Hepatic stellate cell (primary cell): ENCODE results near the gene PLD2.

Experiments used
- DNase-seq: peaks from one replicate; pipeline ENCODE4 v3.0.0; 2011; ENCODE audit warnings: low spot score

PLD2 gene

GRCh38 chr17:4833941-4834680 lies 27.2 kb downstream of the PLD2 start:
- DNase-seq, result peak; percentile 44

GRCh38 chr17:4834681-4835020 lies 27.7 kb downstream of the PLD2 start:
- no peak for DNase-seq

- no peak for DNase-seq
These were observed 29.3 kb downstream of the PLD2 start for GRCh38 chr17:4836221-4836620.

DNA sequence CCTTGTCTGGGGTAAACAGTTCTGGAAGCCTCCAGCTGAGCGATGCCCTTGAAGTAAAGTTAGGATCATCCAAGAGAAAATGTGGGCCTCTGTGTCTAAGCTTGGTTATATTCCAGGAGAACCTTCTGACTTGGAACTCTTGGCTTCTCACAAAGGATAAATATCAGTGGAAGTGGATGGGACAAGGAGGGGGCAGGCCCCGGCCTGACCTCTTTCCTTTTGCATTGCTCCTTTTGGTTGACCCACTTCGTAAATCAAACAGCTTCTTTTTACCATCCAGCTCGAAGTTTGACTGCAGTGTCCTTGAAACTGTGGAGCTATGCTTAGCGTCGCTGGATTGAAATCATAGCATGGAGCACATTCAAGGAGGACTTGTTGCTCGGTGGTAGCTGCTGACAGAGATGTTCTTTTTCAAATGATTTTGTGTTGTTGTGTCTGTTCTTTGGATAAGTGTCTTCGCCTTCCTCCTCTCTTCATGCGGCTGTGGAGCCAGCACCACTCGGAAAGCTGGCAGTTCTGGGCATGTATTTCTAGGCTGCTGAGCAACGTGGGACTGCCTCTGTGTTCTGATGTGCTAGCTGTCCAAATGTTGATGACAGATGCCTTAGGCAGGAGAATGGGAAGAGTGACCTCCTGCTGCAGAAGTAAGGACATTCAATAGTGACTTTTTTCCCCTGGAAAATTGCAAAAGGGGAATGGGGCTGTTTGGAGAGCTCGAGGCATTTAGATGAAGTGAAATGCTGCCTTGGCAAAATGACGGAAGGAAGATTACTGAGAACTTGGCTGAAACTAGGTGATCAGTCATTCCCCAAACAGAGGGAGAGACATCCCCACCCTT lies 30.7 kb downstream of the PLD2 start:
- DNase-seq, result no peak

- DNase-seq, result no peak
These were observed 31.4 kb downstream of the PLD2 start for GRCh38 chr17:4838309-4838785.

DNA sequence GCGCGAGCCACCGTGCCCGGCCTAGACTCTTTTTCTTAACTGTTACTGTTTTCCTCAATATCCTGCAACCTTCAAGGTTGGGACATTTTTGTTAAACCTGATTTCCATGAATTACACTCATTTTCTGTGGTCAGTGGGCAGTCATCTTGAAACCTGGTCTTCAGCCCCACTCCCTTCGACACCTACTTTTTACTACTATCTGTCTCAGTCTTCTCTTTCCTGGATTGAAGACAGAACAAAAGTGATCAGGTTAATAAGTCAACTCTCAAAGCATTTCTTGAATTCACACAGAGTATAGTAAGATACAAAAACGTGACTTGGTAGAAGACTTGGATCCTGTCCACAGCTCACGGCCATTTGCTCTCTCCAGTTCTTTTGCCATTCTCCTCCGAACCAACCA lies 32.3 kb downstream of the PLD2 start:
- DNase-seq, result no peak

DNA sequence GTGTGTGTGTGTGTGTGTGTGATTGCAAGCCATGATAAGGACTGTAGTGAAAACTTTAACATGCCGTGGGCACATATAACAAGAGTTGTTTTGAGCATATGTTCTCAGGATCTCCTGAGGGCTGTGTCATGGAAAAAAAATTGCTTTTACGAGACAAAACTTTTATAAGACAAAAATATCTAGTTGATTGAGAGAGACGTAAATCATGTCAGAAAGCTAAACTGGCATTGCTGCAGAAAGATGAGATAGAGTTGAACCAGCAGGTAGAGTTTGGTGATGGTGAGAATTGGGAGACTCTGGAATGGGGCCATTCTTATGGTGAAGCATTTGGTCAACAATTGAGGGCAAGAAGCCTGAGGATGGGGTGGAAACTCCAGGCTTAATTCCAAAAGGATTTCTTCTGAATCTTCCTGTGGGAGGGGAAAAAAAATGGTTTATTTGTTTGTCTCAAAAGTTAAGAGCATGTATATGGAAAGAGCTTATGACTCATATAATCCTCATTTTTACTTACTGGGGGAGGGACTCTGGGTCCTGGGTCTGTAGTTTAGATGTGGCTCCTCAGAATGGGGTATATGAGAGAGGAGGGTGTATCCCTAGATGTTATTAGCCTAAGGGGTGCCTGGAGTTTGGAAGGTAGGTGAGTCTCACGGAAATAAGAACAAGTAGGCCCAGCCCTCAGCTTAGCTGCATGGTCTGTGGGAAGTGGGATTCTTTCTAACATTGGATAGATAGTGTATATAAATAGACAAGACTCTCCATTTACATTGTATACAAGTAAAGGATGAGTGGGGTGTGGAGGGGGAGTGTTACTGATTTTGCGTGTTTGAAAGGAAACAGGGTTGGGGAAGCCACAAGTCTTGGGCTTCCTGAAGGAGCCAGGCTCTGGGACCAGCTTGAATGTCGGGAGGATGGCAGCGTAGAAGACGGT lies 33.3 kb downstream of the PLD2 start:
- DNase-seq, result no peak

DNA sequence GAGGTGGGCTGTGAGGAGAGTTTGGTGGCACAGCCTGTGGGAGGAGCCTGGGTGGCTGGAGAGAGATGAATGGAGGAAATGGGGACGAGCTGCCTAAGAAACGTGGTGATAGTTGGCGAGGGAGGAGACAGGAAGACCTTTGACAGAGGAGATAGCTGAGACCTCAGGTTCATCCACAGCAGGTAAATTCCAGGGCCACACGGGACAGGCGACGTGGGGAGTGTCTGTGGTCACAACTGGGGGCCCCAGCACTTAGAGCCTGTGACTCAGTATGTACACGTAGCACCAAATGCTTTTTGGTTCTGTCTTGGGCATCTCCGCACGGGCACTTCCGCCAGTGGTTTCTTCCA lies 33.9 kb downstream of the PLD2 start:
- no peak for DNase-seq

- no peak for DNase-seq
These were observed 35.4 kb downstream of the PLD2 start for GRCh38 chr17:4842376-4842775.

DNA sequence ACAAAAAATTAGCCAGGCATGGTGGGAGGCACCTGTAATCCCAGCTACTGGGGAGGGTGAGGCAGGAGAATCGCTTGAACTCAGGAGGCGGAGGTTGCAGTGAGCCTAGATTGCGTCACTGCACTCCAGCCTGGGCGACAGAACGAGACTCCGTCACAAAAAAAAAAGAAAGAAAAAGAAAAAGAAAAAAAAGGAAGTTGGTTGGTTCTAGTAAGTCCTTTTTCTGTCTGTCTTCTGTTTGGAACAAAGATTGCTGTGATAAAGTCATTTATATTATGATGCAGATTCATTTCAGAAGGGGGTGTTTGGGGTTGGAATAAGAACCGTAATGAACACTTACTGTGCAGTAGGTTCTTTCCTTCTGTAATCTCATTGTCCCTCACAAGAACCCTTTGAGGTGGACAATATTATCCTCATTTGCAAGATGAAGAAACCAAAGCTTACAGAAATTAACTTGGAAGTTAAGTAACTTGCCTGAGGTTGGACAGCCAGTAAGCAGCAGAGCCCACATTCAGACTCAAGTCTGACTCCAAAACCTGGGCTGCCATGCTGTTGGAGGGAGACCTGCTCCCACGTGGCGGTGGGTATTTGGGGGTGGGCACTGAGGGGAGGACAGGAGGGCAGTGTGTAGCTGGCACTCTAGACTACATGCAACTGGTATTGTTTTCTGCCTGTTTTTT lies 36.5 kb downstream of the PLD2 start:
- DNase-seq, result no peak

GRCh38 chr17:4845118-4845517 lies 38.2 kb downstream of the PLD2 start:
- DNase-seq, result no peak

DNA sequence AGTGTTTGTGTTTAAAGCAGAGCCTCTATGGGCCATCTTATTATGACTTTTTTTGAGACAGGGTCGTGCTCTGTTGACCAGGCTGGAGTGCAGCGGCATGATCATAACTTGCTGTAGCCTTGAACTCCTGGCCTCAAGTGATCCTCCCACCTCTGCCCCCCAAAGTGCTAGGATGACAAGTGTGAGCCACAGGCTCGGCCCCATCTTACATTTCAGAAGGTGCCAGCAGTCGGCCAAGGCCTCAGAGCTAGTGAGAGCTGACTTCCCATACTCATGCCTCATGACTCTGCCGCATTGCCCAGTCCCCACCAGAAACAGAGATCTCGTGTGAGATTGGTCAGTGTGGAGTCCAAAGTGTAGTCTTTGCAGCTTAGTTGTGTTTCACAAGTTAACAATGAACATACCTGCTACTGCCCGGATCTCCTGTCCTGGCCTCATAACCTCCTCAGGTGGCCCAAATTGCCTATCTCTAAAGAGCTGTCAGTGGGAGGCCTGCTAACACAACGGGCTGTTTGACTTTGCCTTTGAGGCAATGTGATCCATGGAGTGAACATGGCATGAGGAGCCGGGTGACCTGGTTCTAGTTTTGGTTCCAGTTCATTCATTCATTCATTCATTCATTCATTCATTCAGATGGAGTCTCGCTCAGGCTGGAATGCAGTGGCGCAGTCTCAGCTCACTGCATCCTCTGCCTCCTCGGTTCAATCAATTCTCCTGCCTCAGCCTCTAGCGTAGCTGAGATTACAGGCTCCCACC lies 39.9 kb downstream of the PLD2 start:
- no peak for DNase-seq

GRCh38 chr17:4849011-4849536 lies 42.1 kb downstream of the PLD2 start:
- DNase-seq, result no peak

GRCh38 chr17:4850246-4850645 lies 43.3 kb downstream of the PLD2 start:
- no peak for DNase-seq

- DNase-seq, result no peak
These were observed 44.1 kb downstream of the PLD2 start for GRCh38 chr17:4851084-4851483.

DNA sequence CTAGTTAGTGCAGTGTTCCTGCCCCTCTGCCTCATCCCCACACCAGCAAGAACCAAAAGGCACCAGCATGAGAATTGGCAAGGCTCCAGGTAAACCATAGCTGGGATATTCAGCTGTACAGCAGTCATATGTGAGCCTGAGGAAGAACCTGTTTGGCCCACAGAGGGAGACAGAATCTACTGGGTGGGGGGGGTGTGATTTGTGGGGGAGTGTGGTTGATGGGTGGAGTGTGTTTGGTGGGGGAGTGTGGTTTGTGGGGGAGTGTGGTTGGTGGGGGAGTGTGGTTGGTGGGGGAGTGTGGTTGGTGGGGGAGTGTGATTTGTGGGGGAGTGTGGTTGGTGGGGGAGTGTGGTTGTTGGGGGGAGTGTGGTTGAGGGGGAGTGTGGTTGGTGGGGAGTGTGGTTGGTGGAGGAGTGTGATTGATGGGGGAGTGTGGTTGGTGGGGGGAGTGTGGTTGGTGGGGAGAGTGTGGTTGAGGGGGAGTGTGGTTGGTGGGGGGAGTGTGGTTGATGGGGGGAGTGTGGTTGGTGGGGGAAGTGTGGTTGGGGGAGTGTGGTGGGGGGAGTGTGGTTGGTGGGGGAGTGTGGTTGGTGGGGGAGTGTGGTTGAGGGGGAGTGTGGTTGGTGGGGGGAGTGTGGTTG lies 45.7 kb downstream of the PLD2 start:
- DNase-seq, result peak; percentile 76

GRCh38 chr17:4853208-4853671 lies 46.3 kb downstream of the PLD2 start:
- no peak for DNase-seq

DNA sequence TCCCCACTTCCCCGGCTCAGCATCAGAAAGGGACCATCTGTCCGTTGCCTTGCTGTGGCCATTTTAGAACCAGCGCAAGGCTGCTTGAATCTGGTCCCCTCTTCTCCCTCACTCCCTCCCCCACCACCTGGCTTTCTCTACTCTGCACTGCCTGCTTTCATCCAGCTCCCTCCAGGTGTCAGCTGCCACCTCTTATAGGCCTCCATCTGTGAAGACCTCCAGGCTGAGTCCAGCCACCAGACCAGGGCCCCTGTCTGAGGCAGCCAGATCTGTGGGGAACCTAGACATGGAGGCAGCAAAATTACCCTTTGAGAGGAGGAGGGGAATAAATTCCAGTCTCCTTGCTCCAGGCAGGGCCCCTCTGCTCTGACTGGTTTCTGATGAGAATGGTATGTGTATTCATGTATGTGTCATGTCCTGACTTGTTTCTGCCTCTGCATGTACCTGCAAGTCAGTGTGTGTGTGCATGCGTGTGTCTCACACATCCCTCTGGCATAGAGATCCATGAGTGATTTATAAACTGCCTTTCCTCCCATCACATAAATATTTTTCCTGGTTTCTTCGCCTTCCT lies 47.2 kb downstream of the PLD2 start:
- no peak for DNase-seq

DNA sequence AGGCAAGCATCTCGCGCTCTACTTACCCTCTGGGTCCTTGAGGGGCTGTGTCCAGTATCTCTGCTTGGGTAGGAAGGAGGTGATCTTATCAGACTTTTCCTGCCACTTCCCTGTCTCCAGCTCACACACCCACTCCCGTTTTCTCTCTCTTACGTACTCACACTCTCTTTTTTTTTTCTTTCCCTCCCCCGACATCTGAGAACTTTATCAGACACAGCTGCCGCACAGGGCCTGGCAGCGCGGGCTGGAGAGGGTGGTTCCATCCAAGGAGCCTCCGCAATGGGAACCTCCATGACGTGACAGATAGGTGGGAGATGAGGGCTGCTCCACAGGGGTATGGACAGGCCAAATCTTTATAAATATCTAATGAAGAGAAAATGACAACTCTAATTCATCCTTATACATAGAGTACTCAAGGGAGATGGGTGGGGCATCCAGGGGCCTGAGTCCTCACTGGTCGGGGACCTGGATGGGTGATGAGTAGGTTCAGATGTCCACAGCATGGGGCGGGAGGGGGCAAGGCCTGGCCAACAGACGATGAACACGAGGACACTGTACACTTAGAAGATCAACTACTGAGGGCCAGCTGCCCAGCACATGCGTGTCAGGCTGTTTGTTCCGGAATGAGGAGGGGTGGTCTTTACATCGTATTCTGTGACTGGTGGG lies 49.5 kb downstream of the PLD2 start:
- DNase-seq, result no peak
